CD4-positive, alpha-beta T cell (primary cell): ENCODE measurements around the gene ATG7. TPM values are rescaled to one million over a fixed set of nuclear protein-coding genes. Genes with fewer than 3 reads are reported as not detected.

ENCODE experiments used
- ATAC-seq: fragments of 200-7000 bp; cut with Tn5 transposase; one replicate; pipeline ENCODE4 v1.10.0; 2022; ENCODE audit warnings: mild to moderate bottlenecking; ENCODE audit not compliant: poor library complexity
- CTCF ChIA-PET: fragments of 350-600 bp; sonication (Branson Sonifier 250); formaldehyde crosslinking; loops from one replicate; lab custom pipeline; 2021; ENCODE audit warnings: antibody characterized with exemption, inconsistent platforms; lab: Charles Lee
- POLR2A ChIA-PET: fragments of 350-600 bp; sonication (Branson Sonifier 250); formaldehyde crosslinking; loops from one replicate; lab custom pipeline; 2021; ENCODE audit warnings: antibody characterized with exemption, inconsistent platforms; lab: Charles Lee
- DNase-seq, 14 experiments: peaks; one replicate each; pipeline ENCODE4 v3.0.0-alpha.2; 2013 to 2020; ENCODE audit warnings: mixed read lengths in 2 of 14
- H3K27ac ChIP-seq, 2 donors: one replicate each; pipeline versions ENCODE4 v1.5.1 to v1.7.0; 2013; ENCODE audit warnings: low read length in 2 of 2, low read depth in 1 of 2, mild to moderate bottlenecking in 1 of 2
- H3K27me3 ChIP-seq, 2 experiments: 1 replicate in 1 of 2; 2 replicates in 1 of 2; pipeline versions ENCODE4 v1.6.1 to v1.7.0; 2013; ENCODE audit warnings: low read length in 2 of 2, control low read depth in 1 of 2, mild to moderate bottlenecking in 1 of 2, moderate library complexity in 1 of 2; ENCODE audit not compliant: insufficient read depth in 2 of 2, control insufficient read depth in 1 of 2
- H3K36me3 ChIP-seq: one replicate; pipeline ENCODE4 v1.6.1; 2013; ENCODE audit warnings: low read length, control low read depth; ENCODE audit not compliant: insufficient read depth
- H3K4me1 ChIP-seq: one replicate; pipeline ENCODE4 v1.6.1; 2013; ENCODE audit warnings: low read length, control low read depth; ENCODE audit not compliant: insufficient read depth
- H3K4me3 ChIP-seq: one replicate; pipeline ENCODE4 v1.5.1; 2013; ENCODE audit warnings: mild to moderate bottlenecking, low read length, moderate library complexity
- H3K9me3 ChIP-seq, 2 experiments: 1 replicate in 1 of 2; 2 replicates in 1 of 2; pipeline versions ENCODE4 v1.6.1 to v1.7.0; 2013; ENCODE audit warnings: low read length in 2 of 2, mild to moderate bottlenecking in 2 of 2, control low read depth in 1 of 2, moderate library complexity in 1 of 2; ENCODE audit not compliant: control insufficient read depth in 1 of 2, insufficient read depth in 1 of 2
- H3K27ac Mint-ChIP-seq: one replicate; pipeline ENCODE4 v1.8.0; 2020; ENCODE audit warnings: mixed read lengths
- H3K27me3 Mint-ChIP-seq: one replicate; pipeline ENCODE4 v1.8.0; 2021; ENCODE audit warnings: mixed read lengths
- H3K36me3 Mint-ChIP-seq: one replicate; pipeline ENCODE4 v1.8.0; 2021; ENCODE audit warnings: low read depth, mixed read lengths
- H3K4me1 Mint-ChIP-seq: one replicate; pipeline ENCODE4 v1.8.0; 2021; ENCODE audit warnings: low read depth, mixed read lengths
- H3K4me3 Mint-ChIP-seq: one replicate; pipeline ENCODE4 v1.8.0; 2020; ENCODE audit warnings: mild to moderate bottlenecking, mixed read lengths
- H3K9me3 Mint-ChIP-seq: one replicate; pipeline ENCODE4 v1.8.0; 2020; ENCODE audit warnings: mixed read lengths
- CTCF ChIP-seq: fragments of 200-600 bp; IDR thresholded peaks from one replicate; pipeline ENCODE4 v1.8.0; 2022; ENCODE audit warnings: antibody characterized with exemption, mild to moderate bottlenecking
- intact Hi-C, 2 experiments: fragments of 100-400 bp; cut with DNase I in 1 of 2; cut with micrococcal nuclease in 1 of 2; formaldehyde crosslinking; loops; one replicate each; pipeline versions ENCODE4 v1.15.1 to v1.9.0; 2023 to 2025; cut with DNase I, micrococcal nuclease
- total RNA-seq, 174 experiments: library from RNA in 2 of 174; stranded (reverse) in 2 of 174; gene quantifications; one replicate each; pipeline ENCODE4 v1.2.3 and lab custom pipeline; 2021 to 2026

Gene ATG7
- total RNA-seq, 2 experiments from 2014 or later, result 21.4 to 25.7 TPM

- peaks cover 65% of the 10 kb centered on the region for H3K4me1 Mint-ChIP-seq
- H3K9me3 Mint-ChIP-seq, result no peaks in the 10 kb centered on the region
- H3K36me3 Mint-ChIP-seq, result peaks cover 11% of the 10 kb centered on the region
- no peak for TF ChIP-seq CTCF
- ChIA-PET POLR2A (no interaction called here), CTCF (no interaction called here)
- H3K4me3 Mint-ChIP-seq, result no peak overlapping the region
- H3K27me3 ChIP-seq, result no peaks in the 10 kb centered on the region
- DNase-seq (no peak), ATAC-seq (no peak)
- peaks cover 10% of the 10 kb centered on the region for H3K4me1 ChIP-seq
- no peak overlapping the region for H3K4me3 ChIP-seq
- no peak overlapping the region for H3K27ac ChIP-seq
- no peaks in the 10 kb centered on the region for H3K27me3 Mint-ChIP-seq
- peak overlapping the region; percentile 9 for H3K27ac Mint-ChIP-seq
- no peaks in the 10 kb centered on the region for H3K9me3 ChIP-seq
- peaks cover 9% of the 10 kb centered on the region for H3K36me3 ChIP-seq
- intact Hi-C loops, result no loop called here
These were observed 334.8 kb downstream of the ATG7 start for GRCh38 chr3:11606865-11607440.

Other genes starting within 250 kb of the ATG7 start
- not detected for gene HRH1, start 117.9 kb upstream of the ATG7 start, total RNA-seq